RWPE1 (cell line): Measurements from ENCODE around the gene NUP153.
"Not testable (repeated sequence)": the region's sequence is repeated elsewhere in the genome, so short reads cannot be mapped to it uniquely, and the experiment has no call there.

Source experiments
- CTCF ChIA-PET: fragments of 350-600 bp; sonication (Branson Sonifier 250); formaldehyde crosslinking; extraction: SDS; loops from one replicate; lab custom pipeline; 2021; lab: Yijun Ruan, JAX
- POLR2A ChIA-PET: fragments of 400-600 bp; formaldehyde crosslinking; extraction: SDS; loops from one replicate; lab custom pipeline; 2020; ENCODE audit warnings: antibody characterized with exemption; ENCODE audit not compliant: low non-redundant PET; lab: Yijun Ruan, JAX
- DNase-seq: peaks from one replicate; pipeline ENCODE4 v3.0.0; 2012; ENCODE audit warnings: low spot score
- H3K27ac ChIP-seq: fragments of 450-650 bp; 2 replicates; pipeline ENCODE4 v1.5.1; 2017
- CTCF ChIP-seq: fragments of 450-650 bp; conservative IDR thresholded peaks from 2 replicates; pipeline ENCODE4 v1.5.1; 2017; ENCODE audit warnings: low read depth, mild to moderate bottlenecking

The NUP153 gene

DNA sequence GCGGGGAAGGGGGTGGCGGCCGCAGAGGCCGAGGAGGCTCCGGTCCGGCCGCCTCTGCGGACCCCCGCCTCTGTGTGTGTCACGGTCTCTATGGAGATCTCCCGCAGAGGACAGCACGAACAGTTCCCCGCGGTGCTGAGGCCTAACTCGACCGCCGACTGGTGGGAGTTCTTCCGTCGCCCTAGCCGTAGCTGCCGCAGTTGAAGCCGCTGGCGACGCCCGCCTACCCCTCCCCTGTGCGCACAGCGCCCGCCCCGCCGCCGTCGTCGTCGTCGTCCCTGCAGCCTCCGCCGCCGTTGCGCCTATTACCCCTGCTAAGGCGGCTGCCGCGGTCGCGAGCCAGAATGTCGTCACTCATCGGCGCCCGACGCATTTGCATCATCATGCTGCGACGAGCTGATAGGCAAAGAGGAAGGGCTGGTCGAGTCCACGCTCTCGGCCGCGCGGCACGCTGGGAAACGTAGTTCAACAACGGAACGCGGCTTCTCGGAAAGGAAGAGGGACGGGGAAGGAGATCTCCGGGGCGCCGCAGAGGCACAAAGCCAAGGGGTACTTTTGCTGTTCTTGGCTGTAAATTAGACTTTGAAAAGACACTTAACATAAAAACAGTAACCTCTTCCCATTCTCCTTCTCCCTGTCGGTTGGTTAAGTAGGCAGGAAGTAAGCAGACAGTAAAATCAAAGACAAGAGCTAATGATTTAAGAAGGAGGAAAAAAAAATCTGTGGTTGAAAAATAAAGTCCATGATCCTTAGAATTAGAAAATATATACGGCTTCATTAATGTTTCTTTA, at the start of gene NUP153:
Gene NUP153 (minus strand): TSS at position 346 of the 791 bp plus-strand sequence. CDS start 538 bp downstream, outside the sequence.
- peak within 1 kb of the TSS; percentile 98 for H3K27ac ChIP-seq
- CTCF ChIA-PET, result interaction anchor here (0.6 kb wide), 1 partner anchor 131 kb away, joined by 3 read pairs; no protein-coding TSS in a partner anchor
- POLR2A ChIA-PET, result interaction anchor here (0.5 to 0.6 kb wide), 2 partner anchors 37 to 107 kb away, joined by 3 read pairs; partner anchors contain the start of gene FAM8A1
- DNase-seq, result peak; percentile 95
- no peak for TF ChIP-seq CTCF

- ChIA-PET CTCF (no interaction called here), POLR2A (no interaction called here)
- no peak overlapping the region for H3K27ac ChIP-seq
- no peak for TF ChIP-seq CTCF
- no peak for DNase-seq
These were observed 47.5 kb upstream of the NUP153 start for GRCh38 chr6:17754254-17754653.

DNA sequence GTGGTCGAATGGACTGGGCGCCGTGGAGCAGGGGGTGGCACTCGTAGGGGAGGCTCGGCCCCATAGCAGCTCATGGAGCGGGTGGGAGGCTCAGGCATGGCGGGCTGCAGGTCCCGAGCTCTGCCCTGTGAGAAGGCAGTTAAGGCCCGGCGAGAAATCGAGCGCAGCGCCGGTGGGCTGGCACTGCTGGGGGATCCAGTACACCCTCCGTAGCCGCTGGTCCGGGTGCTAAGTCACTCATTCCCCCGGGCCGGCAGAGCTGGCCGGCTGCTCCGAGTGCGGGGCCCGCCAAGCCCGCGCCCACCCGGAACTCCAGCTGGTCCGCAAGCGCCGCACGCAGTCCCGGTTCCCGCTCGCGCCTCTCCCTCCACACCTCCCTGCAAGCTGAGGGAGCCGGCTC, 38.6 kb upstream of the NUP153 start:
- POLR2A ChIA-PET, DNase-seq, H3K27ac ChIP-seq: not testable (repeated sequence)
- CTCF ChIA-PET, result interaction anchor here (0.7 kb wide), 1 partner anchor 31 kb away, joined by 3 read pairs; no protein-coding TSS in a partner anchor

DNA sequence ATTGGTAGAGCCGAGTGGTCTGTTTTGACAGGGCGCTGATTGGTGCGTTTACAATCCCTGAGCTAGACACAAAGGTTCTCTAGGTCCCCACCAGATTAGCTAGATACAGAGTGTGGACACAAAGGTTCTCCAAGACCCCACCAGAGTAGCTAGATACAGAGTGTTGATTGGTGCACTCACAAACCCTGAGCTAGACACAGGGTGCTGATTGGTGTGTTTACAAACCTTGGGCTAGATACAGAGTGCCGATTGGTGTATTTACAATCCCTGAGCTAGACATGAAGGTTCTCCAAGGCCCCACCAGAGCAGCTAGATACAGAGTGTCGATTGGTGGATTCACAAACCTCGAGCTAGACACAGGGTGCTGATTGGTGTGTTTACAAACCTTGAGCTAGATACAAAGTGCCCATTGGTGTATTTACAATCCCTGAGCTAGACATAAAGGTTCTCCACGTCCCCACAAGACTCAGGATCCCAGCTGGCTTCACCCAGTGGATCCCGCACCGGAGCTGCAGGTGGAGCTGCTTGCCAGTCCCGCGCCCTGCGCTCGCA, 38.1 kb upstream of the NUP153 start:
- POLR2A ChIA-PET, H3K27ac ChIP-seq, DNase-seq: not testable (repeated sequence)
- CTCF ChIA-PET, result interaction anchor here (0.7 kb wide), 1 partner anchor 31 kb away, joined by 3 read pairs; no protein-coding TSS in a partner anchor

- CTCF ChIA-PET, result no interaction called here
- POLR2A ChIA-PET, result interaction anchor here (0.5 kb wide), 1 partner anchor 37 kb away, joined by 3 read pairs; no protein-coding TSS in a partner anchor
- no peak for DNase-seq
- TF ChIP-seq CTCF, result no peak
- H3K27ac ChIP-seq, result no peak overlapping the region
These were observed 37.5 kb upstream of the NUP153 start for GRCh38 chr6:17744019-17744756.

GRCh38 chr6:17741507-17741906, 34.8 kb upstream of the NUP153 start:
- H3K27ac ChIP-seq, result peak overlapping the region; percentile 68
- POLR2A ChIA-PET, result no interaction called here
- CTCF ChIA-PET, result no interaction called here
- DNase-seq, result peak; percentile 32
- no peak for TF ChIP-seq CTCF

GRCh38 chr6:17740559-17741220, 34.0 kb upstream of the NUP153 start:
- no peak for TF ChIP-seq CTCF
- no peak for DNase-seq
- peak overlapping the region; percentile 68 for H3K27ac ChIP-seq
- ChIA-PET POLR2A (no interaction called here), CTCF (no interaction called here)
